Hindlimb muscle (tissue), 1 donor: ENCODE results near the gene LSP1. TPM values are rescaled to one million over a fixed set of nuclear protein-coding genes. Genes with fewer than 3 reads are reported as not detected.

Source experiments
- DNase-seq: peaks from one replicate; pipeline ENCODE4 v3.0.0-alpha.2; 2013
- polyA plus RNA-seq: library from polyadenylated mRNA; unstranded; fragments of 120-200 nt; gene quantifications from one replicate; pipeline ENCODE4 v1.2.1, GENCODE V29; 2013; ENCODE audit not compliant: insufficient read length

LSP1 gene
- polyA plus RNA-seq, 1 donor: 77.7 TPM

DNA sequence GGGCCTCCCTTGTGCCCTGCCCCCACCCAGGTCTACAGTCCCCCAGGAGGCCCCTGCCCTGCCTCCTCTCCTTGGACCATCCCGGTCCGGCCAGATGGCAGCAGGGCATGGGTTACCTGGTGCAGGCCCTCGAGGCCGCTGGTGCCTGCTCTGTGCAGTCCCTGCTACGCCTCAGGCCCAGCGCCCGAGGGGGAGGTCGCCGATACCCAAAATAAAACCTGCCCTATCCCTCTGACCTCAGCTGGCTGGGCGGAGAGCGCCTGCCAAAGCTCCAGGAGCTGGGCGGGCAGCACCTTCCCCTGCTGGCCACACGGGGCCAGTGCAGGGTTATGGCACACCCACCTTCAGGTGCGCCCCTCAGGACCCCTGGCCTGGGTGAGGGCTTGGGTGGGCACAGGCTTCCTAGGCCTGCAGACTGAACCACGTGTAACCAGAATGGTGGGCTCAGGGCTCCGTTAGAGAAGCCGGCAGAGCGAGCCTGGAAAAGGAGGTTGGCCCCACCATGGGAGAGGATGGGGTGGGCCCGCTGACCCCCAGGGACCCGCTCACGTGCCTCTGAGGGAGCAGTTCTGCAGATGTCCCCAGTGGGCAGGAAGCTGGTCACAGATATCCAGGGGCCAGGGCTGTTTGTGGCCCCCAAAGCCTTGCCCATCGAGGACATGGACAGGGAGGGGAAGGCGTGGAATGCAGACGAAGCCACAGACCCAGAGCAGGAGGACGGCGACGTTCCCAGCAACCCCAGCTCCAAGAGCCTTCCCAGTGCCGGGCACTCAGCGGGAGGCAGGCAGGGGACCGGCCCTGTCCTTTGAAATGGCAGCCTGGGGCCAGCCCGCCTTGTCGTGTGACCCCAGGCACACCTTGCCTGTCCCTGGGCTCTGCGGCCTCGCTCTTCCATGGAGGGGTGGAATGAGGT is 64.9 kb downstream of the LSP1 start:
- DNase-seq: no peak

DNA sequence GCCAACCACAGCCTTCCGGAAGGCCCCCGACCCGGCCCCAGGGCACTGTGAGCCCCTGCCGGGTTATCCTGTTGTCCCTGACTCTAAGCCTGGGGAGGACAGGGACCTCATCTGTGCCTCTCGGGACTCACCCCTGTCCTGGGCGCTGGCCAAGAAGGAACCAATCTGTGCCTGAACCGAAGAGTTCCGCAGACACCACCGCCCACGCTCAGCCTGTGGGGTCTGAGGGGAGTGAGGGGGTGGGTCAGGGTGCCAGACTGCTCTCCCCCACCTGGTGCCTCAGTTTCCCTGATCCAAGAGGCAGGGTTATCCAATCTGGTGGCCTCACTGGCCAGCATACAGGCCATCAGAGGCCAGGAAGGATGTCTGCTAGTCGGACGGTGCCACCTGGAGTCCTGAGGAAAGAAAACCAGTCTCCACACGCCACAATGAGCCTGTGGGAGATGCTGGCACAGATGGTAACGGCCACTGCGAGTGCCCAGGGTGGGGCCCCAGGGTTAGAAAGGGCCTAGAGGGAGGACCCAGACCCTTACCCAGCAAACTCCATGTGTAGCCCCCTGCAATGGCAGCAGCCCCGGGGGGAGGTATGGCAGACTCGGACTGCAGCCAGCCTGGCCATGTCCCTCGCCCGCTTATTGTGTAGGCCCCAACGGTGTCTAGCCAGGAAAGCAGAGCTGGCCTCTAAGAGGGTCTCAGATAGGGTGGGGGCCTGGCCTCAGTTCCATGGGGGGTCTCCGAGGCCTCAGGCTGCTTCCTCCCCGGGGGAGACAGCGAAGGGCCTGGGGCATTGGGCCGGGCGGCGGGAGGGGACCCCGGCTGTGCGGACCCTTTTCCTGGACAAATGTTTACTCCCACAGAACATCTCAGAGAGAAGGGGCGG is 65.8 kb downstream of the LSP1 start:
- DNase-seq: no peak

GRCh38 chr11:1919391-1920127 is 66.7 kb downstream of the LSP1 start, which contains the start of gene TNNT3:
Gene TNNT3, plus strand, starts transcription at chr11:1919703. Its CDS starts 3,172 bp downstream, at chr11:1922875.
- DNase-seq: no peak

DNA sequence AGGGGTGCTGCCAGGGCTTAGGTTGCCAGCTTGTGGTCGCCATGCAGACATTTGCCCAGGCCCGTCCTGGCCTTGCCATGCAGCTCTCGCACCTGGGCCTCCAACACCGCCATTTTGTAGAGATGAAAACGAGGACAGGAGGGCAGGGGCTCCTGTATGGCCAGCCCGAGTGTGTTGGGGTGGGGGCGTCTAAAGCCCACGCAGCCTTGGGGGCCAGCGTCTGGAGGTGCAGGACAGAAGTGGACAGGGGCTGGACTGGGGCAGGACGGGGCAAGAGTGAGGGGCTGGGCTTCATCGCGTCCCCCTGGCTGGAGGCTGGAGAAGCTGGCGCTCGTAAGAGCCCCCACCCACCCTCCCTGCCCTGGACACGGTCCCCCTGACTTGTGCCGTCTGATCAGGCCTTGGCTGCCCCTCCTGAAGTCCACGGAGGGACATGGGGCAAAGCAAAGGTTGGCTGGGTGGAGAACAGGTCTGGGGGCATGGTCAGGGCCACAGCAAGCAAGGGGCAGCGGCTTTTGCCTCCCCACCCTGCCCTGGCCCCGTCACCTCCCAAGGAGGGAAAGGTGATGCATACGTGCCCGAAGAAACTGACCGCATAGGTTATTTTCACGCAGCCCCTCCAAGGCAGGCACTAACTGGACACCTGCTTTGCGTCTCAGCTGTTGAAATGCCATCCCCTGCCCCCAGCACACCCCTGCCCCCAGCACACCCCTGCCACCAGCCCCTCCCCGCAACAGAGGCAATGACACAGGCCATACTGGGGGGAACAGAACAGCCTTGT is 67.4 kb downstream of the LSP1 start:
- no peak for DNase-seq

GRCh38 chr11:1920909-1921573 is 68.2 kb downstream of the LSP1 start:
- no peak for DNase-seq

GRCh38 chr11:1921574-1922141 is 68.8 kb downstream of the LSP1 start:
- DNase-seq: peak; percentile 94

DNA sequence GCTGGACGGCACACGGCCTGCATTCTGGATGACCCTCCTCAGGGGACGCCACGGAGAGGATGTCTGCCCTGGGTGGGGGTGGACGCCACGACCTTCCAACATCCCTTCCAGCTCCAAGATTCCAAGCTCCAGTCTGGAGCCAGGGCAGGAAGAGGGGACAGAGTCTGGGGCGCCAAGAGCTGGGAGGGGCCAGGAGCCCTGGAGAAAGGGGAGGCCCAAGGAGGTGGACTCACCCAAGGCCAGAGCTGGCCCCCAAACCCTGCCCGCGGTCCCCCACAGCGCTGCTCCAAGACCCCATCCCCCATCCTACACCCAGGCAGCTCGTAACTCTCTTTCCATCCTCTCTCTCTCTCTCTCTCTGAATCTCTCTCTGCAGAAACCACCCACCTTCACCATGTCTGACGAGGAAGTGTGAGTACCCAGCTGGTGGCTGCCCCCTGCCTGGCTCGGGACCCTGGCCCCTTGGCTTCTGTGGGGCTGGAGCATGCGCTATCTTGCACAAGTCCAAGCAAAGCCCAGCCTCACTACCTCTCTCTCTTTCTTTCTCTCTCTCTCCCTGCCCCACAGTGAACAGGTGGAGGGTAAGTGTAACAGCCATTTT is 69.7 kb downstream of the LSP1 start:
- peak; percentile 79 for DNase-seq

DNA sequence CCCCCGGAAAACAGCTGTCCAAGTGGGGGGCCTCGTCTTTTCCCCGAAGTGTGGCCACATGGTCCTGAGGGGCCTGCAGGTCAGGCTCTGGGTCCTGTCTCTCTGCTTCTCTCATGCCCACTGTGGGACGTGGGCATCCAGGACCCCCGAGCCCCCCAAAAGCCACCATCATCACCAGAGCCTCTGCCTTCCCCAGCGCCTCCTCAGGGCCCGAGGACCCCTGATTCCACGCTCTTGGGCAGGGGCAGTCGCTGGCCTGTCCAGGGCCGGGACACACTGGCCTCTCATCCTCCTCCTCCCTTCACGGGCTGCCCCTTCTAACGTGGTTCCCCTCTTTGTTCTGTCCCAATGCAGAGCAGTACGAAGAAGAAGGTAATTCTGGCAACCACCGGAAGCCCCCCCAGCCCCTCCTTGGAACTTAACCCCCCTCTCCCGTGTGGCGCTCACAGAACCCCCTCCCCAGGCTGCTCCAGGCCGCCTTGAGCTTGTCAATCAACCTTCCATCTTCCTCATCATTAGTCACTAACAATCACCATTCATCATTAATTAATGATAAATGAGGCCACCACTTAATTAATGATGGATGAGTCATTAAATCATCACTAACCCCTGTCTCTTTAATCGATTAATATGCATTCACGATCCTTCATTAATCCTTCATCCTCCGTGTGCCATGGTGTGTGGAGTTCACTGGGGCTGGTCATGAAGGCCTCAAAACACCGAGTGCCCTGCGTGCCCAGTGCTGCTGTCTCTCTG is 70.5 kb downstream of the LSP1 start:
- no peak for DNase-seq

DNA sequence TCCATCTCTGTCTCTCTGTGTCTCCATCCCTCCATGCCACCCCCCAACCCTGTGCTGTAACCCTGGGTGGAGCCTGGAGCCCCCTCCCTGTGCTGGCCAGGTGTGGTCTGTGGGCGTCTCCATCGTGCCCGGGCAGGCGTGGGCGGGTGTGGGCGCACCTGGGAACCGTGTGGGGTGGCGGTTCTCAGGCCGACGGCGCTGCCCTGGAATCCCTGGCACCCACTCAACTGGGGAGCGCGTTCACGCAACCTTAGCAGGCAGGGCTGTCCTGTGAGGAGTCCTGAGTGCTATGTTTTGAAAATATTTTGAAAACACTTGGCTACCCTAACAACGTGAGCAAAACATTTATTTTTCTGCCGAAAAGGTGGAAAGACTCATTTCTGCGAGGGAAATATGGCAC is 71.3 kb downstream of the LSP1 start:
- DNase-seq: no peak

GRCh38 chr11:1924646-1925372 is 71.9 kb downstream of the LSP1 start:
- DNase-seq: no peak

DNA sequence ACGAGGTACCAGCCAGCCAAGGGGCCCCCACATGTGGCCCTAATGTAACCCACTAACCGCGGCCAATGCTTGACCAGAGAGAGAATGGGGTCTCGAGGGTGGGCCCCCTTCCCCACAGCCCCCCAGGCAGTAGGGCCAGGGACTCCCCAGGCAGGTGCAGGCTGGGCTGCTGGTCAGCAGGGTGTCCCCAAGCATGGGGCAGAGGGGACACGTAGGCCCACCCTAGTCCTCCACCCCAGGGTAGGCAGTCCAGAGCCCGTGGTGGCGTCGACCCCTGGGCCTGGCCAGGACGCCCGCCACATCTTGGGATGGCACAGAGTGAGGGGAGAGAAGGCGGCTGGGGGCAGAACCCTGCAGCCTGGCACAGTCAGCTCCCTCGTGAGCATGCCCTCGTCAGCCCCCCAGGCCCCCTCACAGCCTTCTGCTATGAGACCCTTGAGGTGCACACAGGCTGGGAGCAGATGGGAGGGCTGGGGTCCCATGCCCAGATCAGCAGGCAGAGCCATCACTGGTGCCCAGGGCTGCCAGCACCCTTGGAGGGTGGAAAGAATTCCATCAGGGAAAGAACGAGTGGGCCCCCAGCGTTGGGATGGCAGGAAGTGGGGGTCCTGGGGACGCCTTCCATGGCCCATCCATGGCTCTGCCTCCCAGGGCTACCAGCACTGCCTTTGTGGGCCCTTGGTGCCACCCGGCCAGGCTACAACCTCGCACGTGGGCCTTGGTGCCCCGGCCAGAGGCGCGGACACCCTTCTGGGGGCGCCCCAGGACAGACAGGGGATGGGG is 72.7 kb downstream of the LSP1 start:
- no peak for DNase-seq

DNA sequence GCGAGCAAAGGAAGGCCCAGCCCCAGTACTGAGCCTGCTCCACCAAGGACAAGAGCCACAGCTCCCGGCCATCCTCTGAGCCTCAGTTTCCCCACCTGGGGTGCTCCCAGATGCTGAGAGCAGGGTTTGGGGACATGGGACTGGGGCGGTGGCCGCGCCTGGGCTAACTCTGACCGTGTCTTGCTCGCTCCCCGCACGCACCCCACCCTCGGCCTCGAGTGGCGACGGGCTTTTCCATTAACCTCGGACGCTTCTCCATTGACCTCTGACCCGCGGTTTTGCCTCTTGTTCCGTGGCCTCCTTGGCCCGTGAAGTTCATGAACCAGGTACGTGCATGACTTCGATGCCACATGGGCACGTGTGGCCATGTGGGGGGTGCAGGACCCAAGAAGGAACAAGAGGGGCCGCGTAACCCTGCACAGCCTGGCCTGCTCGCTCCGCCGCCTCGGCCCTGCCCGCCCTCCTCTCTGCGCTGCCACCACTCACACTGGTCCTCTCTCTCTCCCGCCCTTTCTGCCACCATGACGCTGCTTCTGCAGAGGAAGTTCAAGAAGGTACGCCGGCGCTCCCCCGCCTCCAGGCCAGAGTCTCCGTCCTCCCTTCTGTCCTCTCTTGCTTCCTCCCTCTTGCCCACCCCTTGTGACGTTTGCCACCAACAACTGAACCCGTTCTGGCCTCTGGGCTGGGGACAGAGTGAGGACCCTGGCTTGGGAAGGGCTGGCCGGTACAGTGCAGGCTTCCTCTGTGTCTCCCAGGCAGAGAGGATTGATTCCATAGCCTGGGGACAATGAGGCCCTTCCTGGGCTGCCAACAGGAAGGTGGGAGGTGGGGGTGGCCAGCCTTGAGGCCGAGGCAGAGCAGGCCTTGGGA is 73.5 kb downstream of the LSP1 start:
- DNase-seq: no peak

DNA sequence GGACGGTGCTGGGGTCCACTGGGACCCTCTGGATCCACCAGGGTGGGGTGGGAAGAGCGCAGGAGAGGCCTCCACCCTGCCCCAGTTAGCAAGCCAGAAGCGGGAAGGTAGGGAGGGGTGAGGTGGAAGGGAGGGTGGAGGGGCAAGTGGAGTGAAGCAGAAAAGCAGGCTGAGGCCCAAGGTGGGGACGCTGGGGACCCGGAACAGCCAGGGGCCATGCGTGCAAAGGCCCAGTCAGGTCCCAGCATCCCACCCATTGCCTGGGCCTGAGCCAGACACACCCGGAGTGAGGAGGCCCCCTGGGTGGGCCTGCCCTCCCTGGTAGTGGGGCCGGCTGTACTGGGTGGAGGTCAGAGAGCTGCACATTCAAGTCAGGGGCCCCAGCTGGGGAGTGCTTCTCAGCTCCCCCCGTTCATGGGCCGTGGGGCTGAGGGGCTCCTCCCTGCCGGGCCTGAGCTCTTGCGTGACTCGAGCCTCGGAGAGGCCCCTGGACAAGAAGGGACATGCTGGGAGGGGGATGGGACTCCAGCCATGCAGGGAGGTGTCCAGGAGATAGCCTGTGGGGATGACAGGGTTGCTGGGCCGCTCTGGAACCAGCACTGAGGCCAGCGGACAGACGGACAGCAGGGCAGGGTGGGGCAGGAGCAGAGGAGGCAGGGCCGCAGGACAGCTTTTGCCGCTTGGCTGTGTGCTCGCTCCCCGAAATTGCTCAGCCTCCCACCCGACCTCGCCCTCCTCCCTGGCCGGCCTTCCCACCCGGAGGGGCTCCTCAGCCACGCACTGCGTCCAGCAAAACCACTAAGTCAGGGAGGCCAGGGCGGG is 74.4 kb downstream of the LSP1 start:
- peak; percentile 75 for DNase-seq

GRCh38 chr11:1927848-1928469 is 75.1 kb downstream of the LSP1 start:
- DNase-seq: no peak

DNA sequence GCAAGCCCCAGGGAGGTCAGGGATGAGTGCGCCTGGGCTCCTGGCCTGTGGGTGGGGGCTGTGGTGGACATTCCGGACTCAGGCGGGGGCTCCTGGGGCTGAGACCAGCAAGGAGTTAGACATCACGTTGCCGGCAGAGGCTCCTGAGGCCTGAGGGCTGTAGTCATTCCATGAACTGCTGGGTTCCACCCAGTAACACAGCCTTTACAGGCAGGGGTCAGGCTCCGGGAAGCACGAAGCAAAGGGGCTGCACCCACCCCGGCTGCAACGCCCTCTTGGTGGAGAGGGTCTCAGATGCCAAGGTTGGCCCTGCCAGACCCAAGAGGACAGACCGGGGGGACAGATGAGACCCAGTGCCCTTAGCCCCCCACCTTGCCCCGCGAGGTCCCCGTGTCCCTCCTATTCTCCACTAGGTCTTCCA is 75.6 kb downstream of the LSP1 start:
- DNase-seq: no peak
